ENCODE measurements around the gene USP11.

DNA sequence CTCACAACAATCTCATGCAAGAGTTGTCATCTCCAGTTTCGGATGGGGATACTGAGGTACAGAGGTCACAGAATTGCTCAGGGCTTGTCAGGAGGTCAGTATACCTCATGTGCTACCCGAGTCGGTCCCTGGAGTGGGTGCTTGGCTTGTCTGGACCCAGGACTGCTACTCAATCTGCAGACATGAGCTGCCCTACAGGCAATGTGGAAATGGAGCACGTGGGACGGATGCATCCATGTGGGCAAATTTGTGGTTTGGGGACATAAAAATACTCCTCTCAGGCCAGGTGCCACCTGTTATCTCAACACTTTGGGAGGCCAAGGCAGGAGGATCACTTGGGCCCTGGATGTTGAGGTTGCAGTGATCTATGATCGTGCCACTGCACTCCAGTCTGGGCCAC lies 15.8 kb downstream of the USP11 start:
- TF ChIP-seq POLR2A (IDR thresholded peaks at IDR 0.05): no peak
- TF ChIP-seq, protein P1, sequence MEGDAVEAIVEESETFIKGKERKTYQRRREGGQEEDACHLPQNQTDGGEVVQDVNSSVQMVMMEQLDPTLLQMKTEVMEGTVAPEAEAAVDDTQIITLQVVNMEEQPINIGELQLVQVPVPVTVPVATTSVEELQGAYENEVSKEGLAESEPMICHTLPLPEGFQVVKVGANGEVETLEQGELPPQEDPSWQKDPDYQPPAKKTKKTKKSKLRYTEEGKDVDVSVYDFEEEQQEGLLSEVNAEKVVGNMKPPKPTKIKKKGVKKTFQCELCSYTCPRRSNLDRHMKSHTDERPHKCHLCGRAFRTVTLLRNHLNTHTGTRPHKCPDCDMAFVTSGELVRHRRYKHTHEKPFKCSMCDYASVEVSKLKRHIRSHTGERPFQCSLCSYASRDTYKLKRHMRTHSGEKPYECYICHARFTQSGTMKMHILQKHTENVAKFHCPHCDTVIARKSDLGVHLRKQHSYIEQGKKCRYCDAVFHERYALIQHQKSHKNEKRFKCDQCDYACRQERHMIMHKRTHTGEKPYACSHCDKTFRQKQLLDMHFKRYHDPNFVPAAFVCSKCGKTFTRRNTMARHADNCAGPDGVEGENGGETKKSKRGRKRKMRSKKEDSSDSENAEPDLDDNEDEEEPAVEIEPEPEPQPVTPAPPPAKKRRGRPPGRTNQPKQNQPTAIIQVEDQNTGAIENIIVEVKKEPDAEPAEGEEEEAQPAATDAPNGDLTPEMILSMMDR (IDR thresholded peaks at IDR 0.05): no peak

Data from testis (tissue), 2 donors.